C4-2B (cell line): ENCODE results near the gene GATAD2A.

Experiments
- H3K27ac ChIP-seq: fragments of 450-650 bp; 2 replicates; pipeline ENCODE4 v1.5.1; 2017
- ZFX ChIP-seq: fragments of 450-650 bp; IDR thresholded peaks from 2 replicates; pipeline ENCODE4 v1.6.1; 2017
- TF ChIP-seq, protein P1 (sequence below): fragments of 450-650 bp; conservative IDR thresholded peaks from 2 replicates; pipeline ENCODE4 v1.5.1; 2017; ENCODE audit warnings: mild to moderate bottlenecking

The GATAD2A gene

GRCh38 chr19:19460258-19460731 lies 54.8 kb downstream of the GATAD2A start:
- TF ChIP-seq, protein P1, sequence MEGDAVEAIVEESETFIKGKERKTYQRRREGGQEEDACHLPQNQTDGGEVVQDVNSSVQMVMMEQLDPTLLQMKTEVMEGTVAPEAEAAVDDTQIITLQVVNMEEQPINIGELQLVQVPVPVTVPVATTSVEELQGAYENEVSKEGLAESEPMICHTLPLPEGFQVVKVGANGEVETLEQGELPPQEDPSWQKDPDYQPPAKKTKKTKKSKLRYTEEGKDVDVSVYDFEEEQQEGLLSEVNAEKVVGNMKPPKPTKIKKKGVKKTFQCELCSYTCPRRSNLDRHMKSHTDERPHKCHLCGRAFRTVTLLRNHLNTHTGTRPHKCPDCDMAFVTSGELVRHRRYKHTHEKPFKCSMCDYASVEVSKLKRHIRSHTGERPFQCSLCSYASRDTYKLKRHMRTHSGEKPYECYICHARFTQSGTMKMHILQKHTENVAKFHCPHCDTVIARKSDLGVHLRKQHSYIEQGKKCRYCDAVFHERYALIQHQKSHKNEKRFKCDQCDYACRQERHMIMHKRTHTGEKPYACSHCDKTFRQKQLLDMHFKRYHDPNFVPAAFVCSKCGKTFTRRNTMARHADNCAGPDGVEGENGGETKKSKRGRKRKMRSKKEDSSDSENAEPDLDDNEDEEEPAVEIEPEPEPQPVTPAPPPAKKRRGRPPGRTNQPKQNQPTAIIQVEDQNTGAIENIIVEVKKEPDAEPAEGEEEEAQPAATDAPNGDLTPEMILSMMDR, result no peak
- TF ChIP-seq ZFX, result no peak
- H3K27ac ChIP-seq, result no peak overlapping the region

DNA sequence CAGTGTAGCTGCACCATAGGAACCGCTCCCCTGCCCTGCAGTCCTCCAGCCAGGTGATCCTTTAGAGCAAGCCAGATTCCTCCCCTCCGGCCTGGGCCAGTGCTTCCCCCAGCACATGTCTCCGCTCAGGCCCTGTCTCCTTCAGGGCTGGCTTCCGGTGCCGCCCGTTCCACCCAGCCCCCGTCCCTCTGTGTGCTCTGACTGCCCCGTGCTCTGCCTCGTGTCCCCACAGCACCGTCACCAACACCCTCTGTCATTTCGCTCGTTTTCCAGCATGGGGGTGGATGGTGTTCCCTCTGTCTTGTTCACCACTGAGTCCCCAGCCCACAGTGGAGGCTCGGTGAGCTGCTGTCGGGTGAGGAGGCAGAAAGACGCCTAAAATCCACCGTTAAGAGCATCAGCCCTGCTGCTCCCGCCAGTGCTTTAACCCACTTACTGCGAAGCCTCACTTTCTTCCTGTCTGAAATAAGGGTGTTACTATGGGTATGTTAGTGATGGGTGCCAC lies 55.3 kb downstream of the GATAD2A start:
- TF ChIP-seq ZFX, result no peak
- TF ChIP-seq, protein P1, result no peak
- no peak overlapping the region for H3K27ac ChIP-seq

DNA sequence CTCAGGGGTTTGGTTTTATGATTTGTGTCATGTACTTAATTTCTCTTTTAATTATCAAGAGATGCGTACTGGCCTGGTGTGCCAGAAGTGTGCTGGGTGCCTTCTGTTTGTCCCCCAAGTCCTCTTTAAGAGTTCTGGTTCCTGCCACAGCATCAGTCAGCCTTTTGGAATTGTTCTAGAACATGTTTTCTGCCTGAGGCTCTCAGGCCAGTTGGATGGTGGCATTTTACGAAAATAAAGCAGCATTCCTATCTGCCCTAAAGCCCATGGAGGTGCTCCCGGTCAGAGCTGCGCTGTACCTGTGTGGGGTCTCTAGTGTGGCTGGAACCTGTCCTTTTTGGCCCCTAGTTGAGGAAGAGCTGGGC lies 55.8 kb downstream of the GATAD2A start:
- TF ChIP-seq, protein P1, result no peak
- no peak for TF ChIP-seq ZFX
- no peak overlapping the region for H3K27ac ChIP-seq

DNA sequence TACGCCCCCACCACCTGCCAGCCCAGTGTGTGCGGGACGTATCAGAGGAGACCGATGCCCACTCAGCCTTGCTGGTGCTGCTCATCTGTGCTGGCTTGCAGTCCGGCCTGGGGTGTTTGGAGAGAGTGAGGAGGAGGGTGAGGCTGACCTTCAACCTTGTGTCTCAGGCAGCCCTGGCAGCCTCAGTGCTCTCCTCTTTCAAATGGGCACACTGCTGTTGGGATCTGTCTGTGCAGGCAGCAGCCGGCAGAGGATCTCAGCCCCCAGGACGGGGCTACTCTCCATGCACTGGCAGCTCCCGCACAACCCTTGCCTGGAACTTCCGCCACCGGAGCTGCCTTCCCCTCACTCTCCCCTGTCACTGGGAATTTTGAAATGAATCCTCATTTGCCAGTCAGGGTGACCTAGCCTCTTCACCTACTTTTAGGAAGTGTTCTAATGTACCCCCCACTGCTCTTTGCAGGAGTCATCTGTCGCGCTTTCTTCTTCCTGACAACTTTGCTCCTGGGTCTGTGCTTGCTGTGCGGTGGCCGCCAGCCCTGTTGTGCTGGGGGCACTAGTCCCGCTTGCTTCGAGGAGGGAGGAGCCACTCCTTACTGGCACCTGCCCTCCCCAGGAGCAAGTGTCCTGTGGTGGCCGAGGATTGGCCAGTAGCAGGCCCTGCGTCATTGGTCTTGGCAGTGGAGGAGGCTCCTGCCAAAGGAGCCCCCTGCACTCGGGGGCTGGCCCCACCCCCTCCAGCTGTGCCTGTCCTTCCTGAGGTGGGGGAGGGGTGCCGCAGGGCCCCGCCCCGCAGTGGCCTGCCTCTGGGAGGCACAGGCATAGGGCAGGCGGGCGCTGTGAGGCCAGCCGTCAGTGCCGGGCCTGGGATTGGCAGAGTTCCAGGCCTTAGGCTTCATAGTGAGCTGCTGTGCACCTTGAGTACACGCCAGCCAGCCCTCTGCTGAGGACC lies 56.5 kb downstream of the GATAD2A start:
- TF ChIP-seq, protein P1, result no peak
- no peak for TF ChIP-seq ZFX
- no peak overlapping the region; the same call in 1 of the 2 replicates for H3K27ac ChIP-seq

GRCh38 chr19:19463348-19464117 lies 58.1 kb downstream of the GATAD2A start:
- H3K27ac ChIP-seq, result peak overlapping the region; percentile 52
- TF ChIP-seq, protein P1, result no peak
- no peak for TF ChIP-seq ZFX

- peak overlapping the region; percentile 52 for H3K27ac ChIP-seq
- TF ChIP-seq ZFX, result no peak
- TF ChIP-seq, protein P1, result no peak
These were observed 59.0 kb downstream of the GATAD2A start for GRCh38 chr19:19464339-19465098.
